CMK (cell line): ENCODE measurements around the gene ARHGAP20.
A peak's percentile ranks its signal among the peaks of the same experiment; 100 is the strongest.

Experiments used
- DNase-seq: peaks from one replicate; pipeline ENCODE4 v3.0.0-alpha.2; 2010; ENCODE audit warnings: low read depth

Gene ARHGAP20, protein sequence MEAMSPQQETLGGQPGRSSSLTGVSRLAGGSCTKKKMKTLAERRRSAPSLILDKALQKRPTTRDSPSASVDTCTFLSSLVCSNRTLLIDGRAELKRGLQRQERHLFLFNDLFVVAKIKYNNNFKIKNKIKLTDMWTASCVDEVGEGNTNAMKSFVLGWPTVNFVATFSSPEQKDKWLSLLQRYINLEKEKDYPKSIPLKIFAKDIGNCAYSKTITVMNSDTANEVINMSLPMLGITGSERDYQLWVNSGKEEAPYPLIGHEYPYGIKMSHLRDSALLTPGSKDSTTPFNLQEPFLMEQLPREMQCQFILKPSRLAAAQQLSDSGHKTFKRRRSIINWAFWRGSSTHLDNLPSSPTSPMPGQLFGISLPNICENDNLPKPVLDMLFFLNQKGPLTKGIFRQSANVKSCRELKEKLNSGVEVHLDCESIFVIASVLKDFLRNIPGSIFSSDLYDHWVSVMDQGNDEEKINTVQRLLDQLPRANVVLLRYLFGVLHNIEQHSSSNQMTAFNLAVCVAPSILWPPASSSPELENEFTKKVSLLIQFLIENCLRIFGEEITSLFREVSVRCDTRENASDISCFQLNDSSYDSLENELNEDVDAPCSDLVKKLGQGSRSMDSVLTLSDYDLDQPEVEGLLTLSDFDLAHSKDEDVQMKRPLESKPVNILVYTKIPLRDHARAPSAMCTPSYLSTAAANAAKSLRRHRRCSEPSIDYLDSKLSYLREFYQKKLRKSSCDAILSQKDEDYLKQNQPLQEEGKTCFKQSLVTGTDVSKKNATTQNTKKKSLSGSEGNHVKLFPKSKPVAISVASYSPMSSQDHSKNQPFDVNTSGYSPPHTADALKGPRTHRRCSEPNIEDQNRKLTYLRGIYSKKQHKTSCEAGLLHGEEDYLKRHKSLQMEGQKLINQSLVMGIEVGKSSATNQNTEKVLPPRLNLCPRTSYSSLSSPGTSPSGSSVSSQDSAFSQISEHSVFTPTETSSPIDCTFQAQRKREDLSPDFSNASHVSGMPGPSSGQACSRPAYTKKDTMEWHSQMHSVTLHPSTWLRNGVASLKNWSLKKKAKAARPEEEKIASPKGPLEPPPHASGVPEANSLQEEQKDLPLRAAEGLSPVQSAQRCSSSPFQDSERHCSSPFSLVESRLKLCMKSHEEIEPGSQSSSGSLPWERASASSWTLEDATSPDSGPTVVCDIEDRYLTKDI

DNA sequence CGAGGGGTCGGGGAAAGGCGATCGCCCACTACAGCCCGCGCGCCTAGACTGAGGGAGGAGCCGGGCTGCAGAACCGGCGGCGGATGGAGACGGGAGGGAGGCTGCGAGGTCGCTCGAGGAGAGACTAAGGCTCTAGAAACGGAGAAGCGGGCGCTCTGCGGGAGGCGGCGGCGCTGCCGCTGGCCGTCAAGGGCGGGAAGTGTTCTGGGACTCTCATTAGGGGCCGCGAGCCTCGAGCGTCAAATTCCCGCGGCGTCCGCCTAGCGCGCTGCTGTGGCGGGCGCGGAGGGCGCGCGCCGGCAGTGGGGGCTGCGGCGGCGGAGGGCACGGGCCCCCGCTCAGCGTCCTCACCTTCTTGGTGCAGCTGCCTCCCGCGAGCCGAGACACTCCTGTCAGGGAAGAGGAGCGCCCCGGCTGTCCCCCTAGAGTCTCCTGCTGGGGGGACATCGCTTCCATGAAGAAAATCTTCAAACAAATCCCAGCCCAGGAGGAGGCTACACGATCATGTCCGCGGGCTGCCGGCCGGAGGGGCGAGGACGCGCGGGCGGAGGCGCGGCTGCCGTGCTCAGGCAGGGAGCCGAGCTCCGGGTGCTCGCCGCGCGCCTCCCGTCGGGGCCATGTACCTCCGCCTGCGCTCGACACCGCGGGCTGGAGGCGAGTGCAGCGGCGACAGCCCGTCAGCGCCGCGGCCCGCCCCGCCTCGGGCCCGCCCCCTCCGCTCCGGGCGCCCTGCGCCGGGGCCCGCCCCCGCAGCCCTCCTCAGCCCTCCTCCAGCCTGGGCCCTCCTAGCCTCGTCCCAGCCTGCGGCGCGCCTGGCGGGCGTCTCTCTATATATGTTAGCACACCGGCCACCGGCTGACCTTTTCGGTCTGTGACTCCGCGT is at the start of gene ARHGAP20:
ARHGAP20 (minus strand) TSS at position 662 of the 883 bp plus-strand sequence; CDS start at position 456, 206 bp downstream.
- peak; percentile 5 for DNase-seq

DNA sequence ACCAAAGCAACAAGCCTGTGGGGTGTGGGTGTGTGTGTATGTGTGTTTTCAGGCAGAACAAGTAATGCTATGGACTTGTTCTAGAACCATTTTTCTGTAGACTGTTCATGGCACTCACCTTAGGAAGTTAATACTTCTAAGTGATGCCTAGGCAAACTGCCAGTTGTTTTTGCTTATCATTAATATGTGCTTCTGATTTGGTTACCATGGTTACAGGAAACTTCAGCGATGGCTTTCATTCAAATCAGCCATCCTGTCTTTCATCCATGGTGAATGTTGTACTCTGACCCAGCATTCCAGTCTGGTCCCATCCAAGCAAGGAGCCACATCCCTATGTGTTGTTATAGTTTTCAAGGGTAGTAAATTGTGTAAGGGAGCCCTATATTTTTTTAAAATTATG is 49.8 kb upstream of the ARHGAP20 start:
- DNase-seq: no peak

DNA sequence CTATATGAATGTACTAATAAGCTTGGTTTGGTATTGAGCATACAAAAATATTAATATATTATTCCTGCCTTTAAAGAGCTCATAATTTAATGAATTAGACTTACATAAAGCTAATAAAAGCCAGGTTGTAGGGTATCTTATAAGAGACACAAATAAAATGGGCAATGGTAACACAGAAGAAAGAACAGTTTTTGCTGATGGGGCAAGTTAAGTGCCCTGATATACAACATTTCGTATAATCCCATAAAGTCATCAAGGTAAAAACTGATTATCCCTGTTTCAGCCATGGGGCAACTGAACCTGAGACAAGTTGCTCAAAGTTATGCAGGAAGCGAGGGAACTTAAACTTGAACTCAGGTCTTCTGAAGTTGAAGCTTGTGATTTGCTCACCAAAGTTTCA is 48.9 kb upstream of the ARHGAP20 start:
- DNase-seq: no peak

DNA sequence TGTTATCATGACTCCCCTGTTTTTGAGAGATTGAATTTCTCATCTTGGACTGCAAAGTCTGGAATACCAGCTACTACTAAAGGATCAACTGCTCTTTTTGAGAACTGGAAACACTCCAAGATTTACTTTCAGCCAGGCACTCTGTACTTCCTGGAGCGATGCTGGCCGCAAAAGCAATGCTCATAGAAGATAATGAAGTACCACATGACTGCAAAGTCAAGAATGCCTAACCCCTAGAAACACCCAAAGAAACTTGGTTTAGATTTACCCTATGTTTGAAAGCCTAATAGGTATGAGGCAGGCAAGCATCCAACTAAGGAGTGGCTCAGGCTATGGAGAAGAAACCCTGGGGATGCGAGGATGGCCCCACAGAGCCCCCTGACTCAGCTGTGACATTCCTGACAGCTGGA is 47.7 kb upstream of the ARHGAP20 start:
- peak; percentile 26 for DNase-seq

DNA sequence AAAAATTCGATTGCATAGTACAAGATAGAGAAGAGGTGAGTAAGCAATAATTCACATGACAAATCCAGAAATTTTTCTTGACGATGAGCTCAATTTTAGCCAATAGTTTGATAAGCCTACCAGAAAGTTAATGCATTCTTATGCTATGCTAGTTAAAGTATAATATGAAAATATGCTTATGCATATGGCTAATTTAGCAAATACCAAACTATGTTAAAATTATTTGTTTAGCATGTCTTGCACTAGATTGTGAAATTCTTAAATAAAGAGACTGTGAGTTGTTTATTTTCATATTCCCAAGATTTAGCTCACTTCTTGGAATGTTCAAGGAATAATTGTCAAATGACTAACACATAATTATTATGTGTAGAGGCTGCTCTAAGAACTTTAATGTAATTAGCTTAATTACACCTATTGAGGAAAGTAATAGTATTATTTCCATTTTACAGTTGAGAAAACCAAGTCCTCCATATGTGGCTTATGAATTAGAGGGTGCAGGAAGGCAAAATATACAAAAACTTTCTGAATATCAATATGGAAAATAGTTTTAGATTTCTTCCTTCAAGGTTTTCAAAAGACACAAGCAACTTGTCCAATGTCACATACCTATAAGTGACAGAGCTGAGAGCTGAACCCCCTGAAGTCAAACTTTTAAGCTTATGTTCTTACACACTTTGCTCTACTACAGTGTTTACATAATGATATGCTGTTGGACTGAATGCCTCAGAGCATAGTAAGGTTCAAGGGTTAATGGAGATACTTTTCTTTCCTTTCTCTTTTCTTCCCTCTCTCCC is 45.9 kb upstream of the ARHGAP20 start:
- no peak for DNase-seq

DNA sequence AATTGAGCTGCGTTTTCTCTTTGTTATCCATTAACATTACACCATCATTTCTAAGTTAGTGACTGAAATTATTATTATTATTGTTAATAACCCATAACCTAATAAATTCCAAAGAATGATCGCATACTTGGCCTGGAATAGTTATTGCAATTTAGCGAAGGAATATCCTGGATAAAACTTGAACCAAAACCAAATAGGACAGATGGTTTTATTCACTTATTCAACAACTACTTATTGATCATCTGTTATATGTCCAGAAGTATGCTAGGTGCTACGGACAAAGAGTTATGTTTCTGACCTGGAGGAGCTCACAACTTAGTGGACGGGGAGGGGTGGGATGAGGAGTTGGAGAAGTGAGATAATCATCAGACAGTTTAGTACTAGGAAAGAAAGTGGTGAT is 44.8 kb upstream of the ARHGAP20 start:
- DNase-seq: no peak

DNA sequence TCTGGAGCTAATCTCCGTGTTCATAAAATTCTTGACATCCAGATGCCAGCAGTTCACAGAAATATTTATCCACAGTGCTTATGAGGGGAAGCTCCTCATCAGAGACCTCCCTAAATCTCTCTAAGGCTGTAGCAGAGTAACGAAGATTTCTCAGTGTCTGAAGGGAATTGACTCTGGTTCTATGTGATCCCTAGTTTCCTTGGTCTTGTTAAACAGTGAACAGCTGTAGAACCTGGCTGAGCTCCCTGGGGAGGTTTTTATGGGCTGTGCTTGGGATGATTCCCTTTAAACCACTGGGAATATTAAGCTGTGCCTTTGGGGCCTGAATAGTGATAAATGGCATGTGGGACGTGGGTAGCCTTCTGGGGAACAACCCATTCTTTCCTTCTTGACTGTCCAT is 43.7 kb upstream of the ARHGAP20 start:
- DNase-seq: no peak

DNA sequence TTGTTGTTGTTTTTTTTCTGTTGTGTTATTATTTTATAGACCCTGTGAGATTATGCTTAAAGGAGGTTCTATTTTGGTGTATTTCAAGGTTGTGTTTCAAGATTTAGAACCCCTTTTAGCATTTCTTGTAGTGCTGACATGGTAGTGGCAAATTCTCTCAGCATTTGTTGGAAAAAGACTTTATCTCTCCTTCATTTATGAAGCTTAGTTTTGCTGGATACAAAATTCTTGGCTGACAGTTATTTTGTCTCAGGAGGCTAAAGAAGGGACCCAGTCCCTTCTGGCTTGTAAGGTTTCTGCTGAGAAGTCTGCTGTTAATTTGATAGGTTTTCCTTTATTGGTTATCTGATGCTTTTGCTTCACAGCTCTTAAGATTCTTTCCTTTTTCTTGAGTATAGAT is 40.7 kb upstream of the ARHGAP20 start:
- DNase-seq: no peak

DNA sequence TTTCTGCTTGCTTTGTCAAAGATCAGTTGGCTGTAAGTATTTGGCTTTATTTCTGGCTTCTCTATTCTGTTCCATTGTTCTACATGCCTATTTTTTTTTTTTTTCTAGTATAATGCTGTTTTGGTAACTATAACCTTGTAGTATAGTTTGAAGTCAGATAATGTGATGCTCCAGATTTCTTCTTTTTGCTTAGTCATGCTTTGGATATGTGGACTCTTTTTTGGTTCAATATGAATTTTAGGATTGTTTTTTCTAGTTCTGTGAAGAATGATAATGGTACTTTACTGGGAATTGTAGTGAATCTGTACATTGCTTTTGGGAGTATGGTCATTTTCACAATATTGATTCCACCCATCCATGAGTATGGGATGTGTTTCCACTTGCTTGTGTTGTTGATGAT is 37.9 kb upstream of the ARHGAP20 start:
- no peak for DNase-seq

DNA sequence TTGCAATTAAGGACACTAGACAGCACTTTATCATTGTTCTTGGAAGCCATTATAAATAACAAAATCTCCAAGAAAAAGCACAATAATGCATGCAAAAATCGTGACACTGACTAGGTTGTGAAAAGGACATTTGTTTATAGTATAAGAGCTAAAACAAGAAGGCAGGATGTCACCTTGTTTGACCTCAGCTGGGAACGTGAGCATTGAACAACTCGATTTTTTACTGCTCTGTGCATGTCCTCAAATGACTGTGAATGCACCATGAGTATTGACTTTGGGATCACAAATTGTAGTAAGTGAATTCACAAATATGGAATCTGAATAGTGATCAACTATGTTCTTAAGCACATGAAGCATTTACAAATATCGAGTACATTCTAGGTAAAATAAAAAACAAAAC is 35.3 kb upstream of the ARHGAP20 start:
- DNase-seq: no peak

DNA sequence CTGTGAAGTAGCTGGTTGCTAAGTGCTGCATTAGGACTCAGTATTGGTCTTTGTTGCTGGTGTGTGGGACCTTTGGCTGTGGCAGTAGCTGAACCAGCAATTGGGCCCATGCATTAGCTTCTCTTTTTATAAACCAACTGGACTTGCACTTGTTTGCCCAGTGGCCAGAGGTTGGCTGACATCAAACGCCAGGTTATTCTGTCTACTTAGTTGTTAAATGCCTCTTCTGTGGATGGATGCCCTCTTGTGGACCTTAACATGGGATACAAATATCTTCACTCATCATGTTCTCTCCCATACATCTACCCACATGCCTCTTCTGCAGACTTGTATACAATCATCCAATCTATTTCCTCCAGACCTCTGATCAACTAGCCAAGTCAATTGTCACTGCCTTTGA is 26.4 kb upstream of the ARHGAP20 start:
- no peak for DNase-seq

DNA sequence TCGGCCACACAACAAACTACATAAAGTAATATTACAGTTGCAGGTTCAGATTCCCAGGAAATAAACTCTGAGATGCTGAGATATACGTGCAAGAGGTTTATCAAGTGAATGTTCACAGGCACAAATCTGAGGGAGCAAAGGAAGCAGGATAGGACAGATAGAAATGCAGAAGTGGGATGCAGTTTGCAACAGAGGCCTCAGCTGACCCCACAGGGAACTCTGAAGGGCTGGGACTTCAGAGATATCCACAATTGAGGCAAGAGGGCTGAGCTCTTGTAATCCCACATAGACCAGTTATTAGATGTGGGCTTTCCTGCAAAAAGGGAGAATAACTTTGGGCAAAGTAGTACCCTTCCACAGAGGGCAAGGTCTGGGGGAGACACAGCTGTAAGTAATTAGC is 25.4 kb upstream of the ARHGAP20 start:
- no peak for DNase-seq

DNA sequence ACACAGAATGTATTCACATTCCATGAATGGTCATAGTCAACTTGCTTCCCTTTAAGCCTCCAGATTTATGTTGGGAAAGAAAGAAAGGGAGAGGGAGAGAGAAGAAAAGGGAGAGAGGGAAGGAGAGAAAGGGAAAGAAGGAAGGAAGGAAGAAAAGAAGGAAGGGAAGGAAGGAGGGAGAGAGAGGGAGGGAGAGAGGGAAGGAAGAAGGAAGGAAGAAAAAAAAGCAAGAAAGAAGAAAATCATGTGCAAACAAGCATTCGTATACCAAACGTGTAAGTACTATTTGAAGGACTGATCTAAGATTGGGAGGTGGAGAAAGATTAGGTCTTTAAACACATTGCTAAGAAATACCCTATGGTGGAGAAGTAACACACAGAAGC is 23.9 kb upstream of the ARHGAP20 start:
- DNase-seq: no peak

DNA sequence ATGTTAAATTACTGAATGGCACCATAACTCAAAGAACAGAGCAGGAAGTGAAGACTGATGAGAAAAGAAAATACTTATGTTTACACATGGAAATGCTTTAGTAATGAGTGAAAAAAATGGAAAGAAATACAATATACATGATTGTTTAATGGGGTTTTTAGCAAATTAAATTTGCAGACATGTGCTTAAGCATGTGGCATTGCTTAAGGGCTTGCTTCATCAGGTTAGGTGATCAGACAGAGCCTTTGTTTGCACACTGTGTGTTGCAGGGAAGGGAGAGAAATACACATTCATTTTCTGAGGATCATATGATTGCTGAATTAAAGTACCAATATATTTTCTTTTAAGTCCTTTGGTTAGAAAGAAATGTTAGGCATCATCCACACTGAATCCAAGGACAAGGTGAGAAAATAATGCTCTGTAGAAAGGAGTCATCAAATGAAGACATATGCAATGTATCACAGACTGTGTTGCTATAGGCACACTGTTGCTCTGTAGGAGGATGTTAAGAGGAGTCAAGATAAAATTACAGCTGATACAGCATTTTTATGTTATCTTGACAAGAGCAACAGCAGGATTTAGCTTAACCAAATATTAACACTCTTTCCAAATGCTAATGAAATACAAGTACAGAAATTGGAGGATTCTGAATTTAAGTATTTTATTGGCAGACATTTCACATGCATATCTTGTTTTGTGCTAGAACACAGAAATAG is 23.4 kb upstream of the ARHGAP20 start:
- no peak for DNase-seq

DNA sequence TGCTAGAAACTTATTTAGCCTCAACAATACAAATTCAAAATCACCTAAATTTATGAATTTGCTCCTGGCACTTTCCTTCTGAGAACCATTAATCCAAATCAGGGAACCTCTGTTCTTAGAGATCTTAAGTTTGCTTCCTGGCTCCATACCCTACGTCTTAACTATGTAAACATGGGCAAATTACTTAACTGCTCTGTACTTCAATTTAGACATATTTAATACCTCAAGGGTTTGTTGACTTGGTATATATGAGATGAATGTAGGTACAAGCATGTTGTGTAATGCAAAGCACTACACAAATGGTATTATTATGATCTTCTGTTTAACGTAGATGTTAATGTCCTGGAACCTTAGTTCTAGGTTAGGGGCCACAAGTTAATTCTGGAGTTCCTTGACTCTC is 22.6 kb upstream of the ARHGAP20 start:
- DNase-seq: no peak

DNA sequence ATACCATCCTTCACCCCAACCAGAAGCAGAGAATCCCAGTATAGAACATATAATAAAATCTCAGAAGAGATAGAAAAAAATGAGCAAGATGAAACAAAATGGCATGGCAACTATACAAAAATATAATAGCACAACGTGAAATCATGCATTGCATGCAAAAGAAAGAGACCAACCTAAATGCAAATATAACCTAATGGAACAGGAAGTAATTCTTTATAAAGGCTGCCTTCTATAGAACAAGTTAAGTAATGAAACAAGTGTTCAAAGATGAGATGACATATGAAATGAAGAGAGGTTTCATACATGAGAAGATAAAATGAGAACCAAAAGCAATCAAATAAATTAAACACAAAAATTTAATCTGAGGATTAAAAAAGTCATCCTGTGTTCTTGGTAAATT is 18.5 kb upstream of the ARHGAP20 start:
- no peak for DNase-seq

DNA sequence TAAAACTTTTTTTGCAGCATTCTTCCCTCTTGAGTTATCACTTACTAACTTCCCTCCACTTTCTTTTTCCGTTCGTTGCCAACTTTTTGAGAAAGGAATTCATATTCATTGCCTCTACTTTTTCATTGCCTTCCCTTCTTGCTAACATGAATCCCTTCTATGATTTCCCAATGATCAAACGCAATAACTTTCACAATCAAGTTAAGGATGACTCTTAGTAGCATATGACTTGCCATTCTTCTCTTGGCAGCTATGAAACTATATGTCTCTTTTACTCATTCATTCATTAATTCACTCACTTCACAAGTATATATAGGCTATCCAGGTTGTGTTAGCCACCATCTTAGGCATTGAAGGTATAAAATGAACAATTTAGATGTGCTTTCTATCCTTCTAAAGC is 16.6 kb upstream of the ARHGAP20 start:
- no peak for DNase-seq

DNA sequence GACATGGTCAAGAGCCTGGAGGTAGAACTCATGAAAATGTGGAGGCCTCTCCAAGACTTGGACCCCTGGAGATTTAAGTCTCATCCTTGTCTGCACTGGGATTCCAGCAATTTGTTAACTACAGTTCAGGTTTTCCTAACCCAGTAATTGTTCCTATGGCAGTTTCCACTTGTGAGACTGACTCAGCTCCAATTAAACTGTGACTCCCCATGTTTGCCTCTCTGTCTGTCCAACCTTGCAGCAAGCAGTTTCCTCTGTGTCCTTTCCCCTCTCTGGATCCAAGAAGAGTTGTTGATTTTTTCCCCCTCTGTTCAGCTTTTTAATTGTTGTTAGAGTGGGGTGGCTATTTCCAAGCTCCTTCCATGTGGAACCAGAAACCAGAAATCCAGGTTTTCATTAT is 16.2 kb upstream of the ARHGAP20 start:
- DNase-seq: no peak

DNA sequence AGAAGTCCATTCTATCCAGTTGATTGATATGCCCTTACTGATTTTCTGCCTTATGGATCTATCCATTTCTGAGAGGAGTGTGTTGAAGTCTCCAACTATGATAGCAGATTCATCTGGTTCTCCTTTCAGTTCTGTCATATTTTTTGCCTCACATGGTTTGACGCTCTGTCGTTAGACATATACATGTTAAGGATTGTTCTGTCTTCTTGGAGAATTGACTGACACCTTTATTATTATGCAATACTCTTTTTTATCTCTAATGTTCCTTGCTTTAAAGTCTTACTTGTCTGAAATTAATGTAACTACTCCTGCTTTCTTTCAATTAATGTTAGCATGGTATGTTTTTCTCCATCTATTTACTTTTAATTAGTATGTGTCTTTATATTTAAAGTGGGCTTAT is 12.1 kb upstream of the ARHGAP20 start:
- DNase-seq: no peak
